HG03045 (cell line): Measurements from ENCODE around the gene ARFGEF3.

Source experiments
- ATAC-seq: cut with Tn5 transposase; IDR thresholded peaks from one replicate; pipeline ENCODE4 v1.9.1; 2021; ENCODE audit warnings: mild to moderate bottlenecking, moderate library complexity; ENCODE audit not compliant: unreplicated experiment

ARFGEF3 gene

GRCh38 chr6:138238368-138238767, 76.6 kb downstream of the ARFGEF3 start:
- ATAC-seq: no peak

- ATAC-seq: no peak
Observed at GRCh38 chr6:138239774-138240173, 78.0 kb downstream of the ARFGEF3 start.

- ATAC-seq: no peak
Observed at GRCh38 chr6:138240476-138241245, 78.9 kb downstream of the ARFGEF3 start.

GRCh38 chr6:138241381-138241780, 79.6 kb downstream of the ARFGEF3 start:
- no peak for ATAC-seq

- ATAC-seq: no peak
Observed at GRCh38 chr6:138241934-138242333, 80.2 kb downstream of the ARFGEF3 start.

- ATAC-seq: no peak
Observed at GRCh38 chr6:138242987-138243592, 81.4 kb downstream of the ARFGEF3 start.

- ATAC-seq: no peak
Observed at GRCh38 chr6:138245751-138246150, 84.0 kb downstream of the ARFGEF3 start.

GRCh38 chr6:138246650-138247440, 85.1 kb downstream of the ARFGEF3 start:
- ATAC-seq: no peak

- no peak for ATAC-seq
Observed at GRCh38 chr6:138248011-138248410, 86.3 kb downstream of the ARFGEF3 start.

GRCh38 chr6:138248878-138249277, 87.1 kb downstream of the ARFGEF3 start:
- no peak for ATAC-seq

- no peak for ATAC-seq
Observed at GRCh38 chr6:138250053-138250452, 88.3 kb downstream of the ARFGEF3 start.

- ATAC-seq: no peak
Observed at GRCh38 chr6:138250513-138251247, 88.9 kb downstream of the ARFGEF3 start.

GRCh38 chr6:138253731-138254130, 92.0 kb downstream of the ARFGEF3 start:
- no peak for ATAC-seq

GRCh38 chr6:138255443-138255842, 93.7 kb downstream of the ARFGEF3 start:
- no peak for ATAC-seq

- no peak for ATAC-seq
Observed at GRCh38 chr6:138257638-138258040, 95.9 kb downstream of the ARFGEF3 start.

GRCh38 chr6:138258197-138258596, 96.5 kb downstream of the ARFGEF3 start:
- ATAC-seq: no peak

- no peak for ATAC-seq
Observed at GRCh38 chr6:138258991-138259390, 97.3 kb downstream of the ARFGEF3 start.

GRCh38 chr6:138261116-138261780, 99.5 kb downstream of the ARFGEF3 start:
- no peak for ATAC-seq

- ATAC-seq: no peak
Observed at GRCh38 chr6:138263963-138264362, 102.2 kb downstream of the ARFGEF3 start.

GRCh38 chr6:138264372-138264880, 102.7 kb downstream of the ARFGEF3 start:
- no peak for ATAC-seq
